Stimulated activated CD8-positive, alpha-beta memory T cell treated with anti-CD3 and anti-CD28 coated beads, Interleukin-12 subunit alpha, Interleukin-12 subunit beta, amount 100 ng/mL, for 4 hours (primary cell): ENCODE data around the gene COL4A3.
A peak's percentile ranks its signal among the peaks of the same experiment; 100 is the strongest.

Source experiments
- DNase-seq: peaks from one replicate; pipeline ENCODE4 v3.0.0-alpha.2; 2020; ENCODE audit warnings: low read depth

COL4A3 gene

GRCh38 chr2:227292314-227292713 is 127.9 kb downstream of the COL4A3 start:
- no peak for DNase-seq

DNA sequence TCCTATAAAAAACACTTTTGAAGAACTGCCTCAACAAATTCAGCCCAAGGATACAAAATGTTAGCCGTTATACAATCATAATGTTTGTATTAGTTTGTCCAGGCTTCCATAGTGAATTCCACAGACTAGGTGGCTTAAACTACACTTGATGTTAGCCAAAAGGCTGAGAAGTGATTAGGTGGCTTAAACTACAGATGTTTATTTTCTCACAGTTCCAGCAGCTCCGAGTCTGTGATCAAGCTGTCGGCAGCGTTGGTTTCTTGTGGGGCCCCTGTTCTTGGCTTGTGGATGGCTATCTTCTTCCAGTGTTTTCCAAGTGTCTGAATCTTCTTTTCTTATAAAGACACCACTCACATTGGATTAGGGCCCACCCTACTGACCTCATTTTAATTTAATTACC is 129.1 kb downstream of the COL4A3 start:
- no peak for DNase-seq

DNA sequence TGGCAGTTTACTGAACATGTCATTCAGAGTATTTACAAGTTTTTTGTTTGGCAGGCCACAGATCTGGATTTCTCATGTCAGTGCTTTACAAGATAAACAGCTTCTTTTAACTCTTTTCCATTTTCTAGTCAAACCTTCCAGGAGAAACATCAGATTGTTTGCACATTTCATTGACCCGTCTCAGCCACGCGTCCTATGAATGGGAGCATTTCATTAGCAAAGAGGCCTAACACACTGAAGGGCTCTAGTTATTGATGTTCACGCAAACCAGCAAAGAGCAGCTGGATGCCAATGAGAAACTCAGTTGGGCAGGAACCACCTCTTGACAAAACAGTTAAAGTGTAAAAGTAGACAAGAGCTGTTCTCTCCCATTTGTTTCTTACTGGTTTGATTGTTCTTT is 131.4 kb downstream of the COL4A3 start:
- no peak for DNase-seq

DNA sequence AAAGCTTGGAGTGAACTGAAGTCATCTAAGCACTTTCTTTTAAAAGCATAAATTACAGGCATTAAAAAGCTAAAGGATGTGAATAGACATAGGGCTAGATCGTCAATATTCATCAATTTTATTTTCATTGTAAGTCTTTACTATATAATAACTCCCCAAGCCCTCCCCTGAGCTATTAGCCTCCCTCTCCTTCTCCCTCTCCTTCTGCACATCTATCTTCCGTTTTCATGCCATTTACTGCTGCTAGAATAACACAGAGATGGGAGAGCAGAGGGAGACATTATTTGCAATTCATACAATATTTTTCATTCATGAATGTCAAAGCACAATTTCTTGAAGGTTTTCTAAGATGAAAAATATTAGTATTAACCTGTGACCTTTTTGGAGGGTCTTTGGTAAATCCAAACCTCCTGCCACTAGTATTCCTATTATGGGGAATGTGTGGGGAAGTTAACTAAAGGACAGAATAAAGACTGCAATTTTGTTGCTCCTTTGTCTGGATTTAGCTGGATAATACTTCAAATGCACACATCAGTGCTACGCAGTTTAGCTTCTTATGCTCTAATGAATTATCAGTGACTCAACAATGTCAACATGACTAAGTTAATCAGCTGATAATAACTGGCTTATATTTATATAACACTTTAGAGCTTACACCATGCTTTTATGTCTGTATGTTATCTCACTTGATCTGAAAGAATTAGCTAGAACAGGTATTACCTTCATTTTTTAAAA is 132.4 kb downstream of the COL4A3 start:
- DNase-seq = no peak

DNA sequence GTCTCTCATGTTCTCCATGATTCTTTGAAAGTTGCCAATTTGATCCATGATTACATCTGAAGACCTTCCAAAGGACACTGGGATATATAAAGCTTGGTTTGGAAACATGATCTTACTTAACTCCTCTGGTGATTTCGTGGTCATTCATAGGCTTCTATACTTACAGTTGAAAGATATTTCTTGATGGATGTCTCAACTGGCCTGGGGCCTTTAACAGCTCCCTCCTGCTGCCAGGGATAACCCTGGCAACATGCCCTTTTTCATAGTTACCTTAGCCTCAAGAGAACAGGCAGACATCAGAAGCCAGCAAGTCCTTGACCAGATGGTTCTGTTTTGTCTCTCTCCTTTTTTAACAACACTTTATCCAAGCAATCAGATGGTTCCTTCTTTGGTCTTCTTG is 137.1 kb downstream of the COL4A3 start:
- DNase-seq = no peak

GRCh38 chr2:227308784-227309183 is 144.4 kb downstream of the COL4A3 start:
- DNase-seq = no peak

DNA sequence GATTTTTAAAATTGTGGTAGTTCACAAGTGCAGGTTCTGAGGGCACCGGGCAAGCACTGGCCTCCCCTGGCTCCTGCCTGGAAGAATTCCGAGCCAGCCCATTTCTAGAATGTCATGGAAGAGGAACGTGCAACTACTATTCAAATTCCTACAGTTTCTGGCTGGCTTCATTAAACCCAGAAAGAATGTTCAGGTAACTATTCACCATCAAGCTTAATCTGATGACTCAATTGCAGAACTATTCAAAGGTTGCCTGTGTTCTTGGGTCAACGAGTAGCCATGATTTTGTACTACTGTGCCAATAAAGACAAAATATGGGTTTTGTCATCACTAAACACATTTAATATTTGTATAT is 146.3 kb downstream of the COL4A3 start:
- no peak for DNase-seq

GRCh38 chr2:227311861-227312506 is 147.6 kb downstream of the COL4A3 start:
- no peak for DNase-seq

DNA sequence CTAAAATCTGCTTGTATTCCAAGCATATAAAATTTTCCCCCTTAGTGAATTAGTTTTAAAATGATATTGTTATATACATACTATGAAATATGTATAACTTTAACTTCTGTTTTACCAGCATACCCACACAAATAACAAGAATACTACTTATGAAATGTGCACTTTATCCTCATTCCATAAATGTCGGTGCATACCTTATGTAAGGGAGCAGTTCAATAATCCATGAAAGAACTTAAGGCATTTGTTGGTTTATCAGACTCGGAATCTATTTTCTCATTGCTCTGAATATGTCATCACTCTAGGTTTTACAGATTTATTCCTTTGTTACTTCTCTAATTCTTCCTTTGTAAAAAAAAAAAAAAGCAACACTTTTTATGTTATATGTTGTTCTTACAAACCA is 148.2 kb downstream of the COL4A3 start:
- no peak for DNase-seq

DNA sequence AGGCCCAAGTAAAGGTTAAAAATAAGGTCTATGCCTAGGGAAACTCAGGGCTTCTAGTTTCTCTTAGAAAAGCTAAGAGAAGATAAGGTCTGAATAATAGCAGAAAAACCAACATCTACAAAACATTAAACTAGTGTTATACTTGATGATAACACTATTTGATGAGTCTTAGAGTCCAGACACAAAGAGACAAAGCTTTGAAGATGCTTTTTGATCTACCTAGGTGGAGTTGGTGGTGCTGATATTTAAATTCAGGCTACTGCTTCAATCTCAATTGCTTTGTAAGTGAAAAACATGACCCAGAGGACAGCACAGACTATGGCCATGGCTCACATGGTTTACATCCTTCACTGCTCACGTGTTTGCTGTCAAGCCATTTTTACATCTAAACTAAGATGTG is 148.9 kb downstream of the COL4A3 start:
- DNase-seq = no peak

- DNase-seq = no peak
Measured at GRCh38 chr2:227317834-227318233, 153.4 kb downstream of the COL4A3 start.

- DNase-seq = no peak
Measured at GRCh38 chr2:227320305-227321094, 156.1 kb downstream of the COL4A3 start.

GRCh38 chr2:227322530-227323205 is 158.2 kb downstream of the COL4A3 start:
- no peak for DNase-seq

GRCh38 chr2:227323818-227324217 is 159.4 kb downstream of the COL4A3 start:
- DNase-seq = no peak

DNA sequence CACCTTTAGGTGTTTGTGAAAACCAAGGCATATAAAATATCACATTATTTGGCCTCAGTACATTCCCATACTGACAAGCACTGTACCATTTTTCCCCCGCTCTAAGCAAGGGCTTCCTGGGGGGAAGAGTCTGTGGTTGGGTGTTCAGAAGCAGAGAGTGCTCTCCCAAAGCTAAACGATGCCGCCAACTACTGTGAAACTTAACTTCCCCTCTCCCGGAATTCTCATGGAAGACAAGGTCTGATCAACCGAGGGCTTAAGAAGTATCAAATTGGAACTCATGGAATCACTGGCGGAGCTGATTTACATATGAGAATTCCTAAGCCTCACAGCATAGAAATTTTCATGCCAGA is 160.2 kb downstream of the COL4A3 start:
- no peak for DNase-seq

GRCh38 chr2:227324995-227325838 is 160.8 kb downstream of the COL4A3 start, which contains the start of gene MFF:
Gene MFF, plus strand, starts transcription at chr2:227325251. Its CDS starts 5,415 bp downstream, at chr2:227330666.
- peak; percentile 89 for DNase-seq

- DNase-seq = no peak
Measured at GRCh38 chr2:227325839-227326195, 161.4 kb downstream of the COL4A3 start.

- DNase-seq = no peak
Measured at GRCh38 chr2:227326783-227327182, 162.4 kb downstream of the COL4A3 start.

GRCh38 chr2:227335713-227336112 is 171.3 kb downstream of the COL4A3 start:
- no peak for DNase-seq

GRCh38 chr2:227337442-227337841 is 173.0 kb downstream of the COL4A3 start:
- DNase-seq = no peak

DNA sequence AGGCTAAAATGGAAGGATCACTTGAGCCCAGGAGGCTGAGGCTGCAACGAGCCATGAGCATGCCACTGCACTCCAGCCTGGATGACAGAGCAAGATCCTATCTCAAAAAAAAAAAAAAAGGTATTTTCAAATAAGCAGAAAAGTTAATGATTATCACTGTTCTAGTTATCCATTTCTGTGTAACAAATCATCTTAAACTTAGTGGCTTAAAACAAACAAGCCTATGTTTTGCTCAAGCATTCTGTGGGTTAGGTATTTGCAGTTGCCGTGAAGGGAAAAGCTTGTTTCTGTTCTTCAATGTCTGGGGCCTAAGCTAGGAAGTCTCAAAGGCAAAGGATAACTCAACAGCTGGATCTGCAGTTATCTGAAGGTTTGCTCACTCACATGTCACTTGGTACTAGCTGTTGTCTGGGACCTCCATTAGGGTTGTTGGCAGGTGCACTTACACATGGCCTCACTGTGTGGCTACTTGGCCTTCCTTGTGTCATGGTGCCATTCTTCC is 174.7 kb downstream of the COL4A3 start:
- DNase-seq = no peak

- DNase-seq = no peak
Measured at GRCh38 chr2:227340106-227340505, 175.7 kb downstream of the COL4A3 start.
